OCI-LY3 (cell line): ENCODE data around the gene GALNT11.

Experiments used
- H2AFZ ChIP-seq: fragments of 200-600, 300-600 bp; shearing (Covaris generic); 2 replicates; pipeline ENCODE4 v1.6.0; 2014; ENCODE audit warnings: antibody characterized with exemption, low read depth, low read length
- H3K27ac ChIP-seq: fragments of 200-600, 300-600 bp; sonication (generic); 2 replicates; pipeline ENCODE4 v1.5.1; 2014; ENCODE audit warnings: mild to moderate bottlenecking, low read length, moderate library complexity, mixed read lengths
- H3K27me3 ChIP-seq: fragments of 200-600, 300-600 bp; sonication (generic); 2 replicates; pipeline ENCODE4 v1.6.1; 2014; ENCODE audit warnings: low read depth, low read length, mixed read lengths
- H3K36me3 ChIP-seq: fragments of 200-600, 300-600 bp; sonication (generic); replicated peaks from 2 replicates; pipeline ENCODE3; 2014; ENCODE audit warnings: low read depth, low read length, mixed read lengths
- H3K4me1 ChIP-seq: fragments of 300-600, 200-600 bp; sonication (generic); 2 replicates; pipeline ENCODE4 v1.6.1; 2014; ENCODE audit warnings: low read length, mixed read lengths
- H3K4me2 ChIP-seq: fragments of 200-600, 300-600 bp; sonication (generic); 2 replicates; pipeline ENCODE4 v1.6.1; 2014; ENCODE audit warnings: low read length, mixed read lengths
- H3K4me3 ChIP-seq: fragments of 300-600, 200-600 bp; sonication (generic); 2 replicates; pipeline ENCODE4 v1.5.1; 2014; ENCODE audit warnings: antibody characterized with exemption, mild to moderate bottlenecking, low read length, moderate library complexity
- H3K79me2 ChIP-seq: fragments of 300-600, 200-600 bp; shearing (Covaris generic); 2 replicates; pipeline ENCODE4 v1.6.1; 2014; ENCODE audit warnings: mild to moderate bottlenecking, low read length, mixed read lengths
- H3K9ac ChIP-seq: fragments of 300-600, 200-600 bp; shearing (Covaris generic); 2 replicates; pipeline ENCODE4 v1.6.0; 2014; ENCODE audit warnings: mild to moderate bottlenecking, low read length, moderate library complexity
- H3K9me3 ChIP-seq: fragments of 200-600, 300-600 bp; shearing (Covaris generic); 2 replicates; pipeline ENCODE4 v1.6.1; 2014; ENCODE audit warnings: low read length, mixed read lengths; ENCODE audit not compliant: insufficient read depth
- H4K20me1 ChIP-seq: fragments of 200-600, 300-600 bp; sonication (generic); 2 replicates; pipeline ENCODE4 v1.6.1; 2016; ENCODE audit warnings: low read length, mixed read lengths; ENCODE audit not compliant: insufficient read depth
- EZH2phosphoT487 ChIP-seq: fragments of 200-600 bp; shearing (Covaris generic); IDR thresholded peaks from 2 replicates; pipeline ENCODE4 v1.6.1; 2018; ENCODE audit warnings: antibody characterized with exemption, mixed run types, low read depth
- TF ChIP-seq, protein P1 (sequence below): fragments of 200-600, 300-600 bp; sonication (generic); IDR thresholded peaks from 2 replicates; pipeline ENCODE4 v1.5.1; 2014; ENCODE audit warnings: antibody characterized with exemption, low read length, low read depth

The GALNT11 gene

GRCh38 chr7:152089183-152089582, 63.7 kb downstream of the GALNT11 start:
- no peak overlapping the region for H3K9ac ChIP-seq
- H3K4me2 ChIP-seq: no peak overlapping the region
- H3K36me3 ChIP-seq: no peaks in the 10 kb centered on the region
- no peaks in the 10 kb centered on the region for H3K27me3 ChIP-seq
- peaks cover 6% of the 10 kb centered on the region; the same call in 1 of the 2 replicates for H3K9me3 ChIP-seq
- no peaks in the 10 kb centered on the region for H3K4me1 ChIP-seq
- H4K20me1 ChIP-seq: no peaks in the 10 kb centered on the region
- no peak overlapping the region for H3K27ac ChIP-seq
- no peak overlapping the region for H3K4me3 ChIP-seq
- TF ChIP-seq, protein P1, sequence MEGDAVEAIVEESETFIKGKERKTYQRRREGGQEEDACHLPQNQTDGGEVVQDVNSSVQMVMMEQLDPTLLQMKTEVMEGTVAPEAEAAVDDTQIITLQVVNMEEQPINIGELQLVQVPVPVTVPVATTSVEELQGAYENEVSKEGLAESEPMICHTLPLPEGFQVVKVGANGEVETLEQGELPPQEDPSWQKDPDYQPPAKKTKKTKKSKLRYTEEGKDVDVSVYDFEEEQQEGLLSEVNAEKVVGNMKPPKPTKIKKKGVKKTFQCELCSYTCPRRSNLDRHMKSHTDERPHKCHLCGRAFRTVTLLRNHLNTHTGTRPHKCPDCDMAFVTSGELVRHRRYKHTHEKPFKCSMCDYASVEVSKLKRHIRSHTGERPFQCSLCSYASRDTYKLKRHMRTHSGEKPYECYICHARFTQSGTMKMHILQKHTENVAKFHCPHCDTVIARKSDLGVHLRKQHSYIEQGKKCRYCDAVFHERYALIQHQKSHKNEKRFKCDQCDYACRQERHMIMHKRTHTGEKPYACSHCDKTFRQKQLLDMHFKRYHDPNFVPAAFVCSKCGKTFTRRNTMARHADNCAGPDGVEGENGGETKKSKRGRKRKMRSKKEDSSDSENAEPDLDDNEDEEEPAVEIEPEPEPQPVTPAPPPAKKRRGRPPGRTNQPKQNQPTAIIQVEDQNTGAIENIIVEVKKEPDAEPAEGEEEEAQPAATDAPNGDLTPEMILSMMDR: no peak
- no peak for TF ChIP-seq EZH2phosphoT487
- H3K79me2 ChIP-seq: no peaks in the 10 kb centered on the region
- H2AFZ ChIP-seq: no peak overlapping the region

DNA sequence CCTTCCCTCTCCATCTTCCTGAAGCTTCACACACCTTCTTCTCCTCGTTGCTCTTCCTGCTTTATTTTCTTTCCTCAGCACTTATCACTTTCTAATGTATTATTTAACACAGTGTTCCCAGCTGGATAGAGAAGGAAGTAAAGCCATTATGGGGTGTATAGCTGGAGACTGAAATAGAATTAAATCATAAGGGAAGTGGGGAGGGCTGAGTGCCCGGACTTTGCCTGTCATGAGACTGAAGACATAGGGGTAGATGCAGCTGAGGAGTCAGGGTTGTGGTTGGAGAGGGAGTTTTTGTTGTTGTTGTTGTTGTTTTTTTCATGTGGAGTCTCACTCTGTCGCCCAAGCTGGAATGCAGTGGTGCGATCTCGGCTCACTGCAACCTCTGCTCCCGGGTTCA, 65.3 kb downstream of the GALNT11 start:
- Histone ChIP-seq H3K36me3 (no peaks in the 10 kb centered on the region), H3K4me3 (no peak overlapping the region), H4K20me1 (no peaks in the 10 kb centered on the region), H2AFZ (no peak overlapping the region), H3K4me1 (no peaks in the 10 kb centered on the region), H3K79me2 (no peaks in the 10 kb centered on the region), H3K27me3 (no peaks in the 10 kb centered on the region), H3K4me2 (no peak overlapping the region), H3K27ac (no peak overlapping the region), H3K9me3 (peaks cover 6% of the 10 kb centered on the region; the same call in 1 of the 2 replicates), H3K9ac (no peak overlapping the region)
- TF ChIP-seq EZH2phosphoT487: no peak
- TF ChIP-seq, protein P1: no peak

DNA sequence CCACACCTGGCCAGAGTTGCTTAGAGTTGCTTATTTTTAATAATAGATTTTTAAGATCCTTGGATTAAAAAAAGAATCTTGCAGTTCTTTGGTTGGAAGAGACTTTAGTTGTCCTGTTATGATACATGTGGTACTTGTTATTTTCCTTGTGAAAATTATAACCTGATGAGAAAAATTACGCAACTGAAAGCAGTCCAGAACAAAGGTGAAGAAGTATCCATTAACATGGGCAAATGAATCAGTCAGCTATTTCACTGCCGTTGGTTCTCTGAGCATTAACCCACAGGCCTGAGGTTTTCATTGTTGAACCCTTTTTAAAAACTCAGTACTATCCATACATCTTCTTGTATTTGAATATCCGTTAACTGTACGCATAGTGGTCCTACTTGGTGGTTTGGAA, 68.2 kb downstream of the GALNT11 start:
- H3K79me2 ChIP-seq: no peaks in the 10 kb centered on the region
- TF ChIP-seq, protein P1: no peak
- no peak for TF ChIP-seq EZH2phosphoT487
- H4K20me1 ChIP-seq: no peaks in the 10 kb centered on the region
- H3K36me3 ChIP-seq: no peaks in the 10 kb centered on the region
- H3K27me3 ChIP-seq: no peaks in the 10 kb centered on the region
- no peak overlapping the region for H3K27ac ChIP-seq
- H3K4me1 ChIP-seq: no peaks in the 10 kb centered on the region
- no peak overlapping the region for H3K9ac ChIP-seq
- H2AFZ ChIP-seq: no peak overlapping the region
- no peak overlapping the region for H3K4me3 ChIP-seq
- no peak overlapping the region for H3K4me2 ChIP-seq
- peaks cover 3% of the 10 kb centered on the region; the same call in 1 of the 2 replicates for H3K9me3 ChIP-seq

GRCh38 chr7:152095771-152096170, 70.3 kb downstream of the GALNT11 start:
- H3K4me3 ChIP-seq: no peak overlapping the region
- no peaks in the 10 kb centered on the region for H3K79me2 ChIP-seq
- H3K4me1 ChIP-seq: no peaks in the 10 kb centered on the region
- no peak overlapping the region for H3K9ac ChIP-seq
- no peak for TF ChIP-seq EZH2phosphoT487
- TF ChIP-seq, protein P1: no peak
- no peaks in the 10 kb centered on the region for H3K27me3 ChIP-seq
- H2AFZ ChIP-seq: no peak overlapping the region
- no peak overlapping the region for H3K4me2 ChIP-seq
- H4K20me1 ChIP-seq: no peaks in the 10 kb centered on the region
- no peaks in the 10 kb centered on the region for H3K36me3 ChIP-seq
- H3K27ac ChIP-seq: no peak overlapping the region
- no peaks in the 10 kb centered on the region for H3K9me3 ChIP-seq
